ENCODE results near the gene MAGEA3. TPM values are rescaled to one million over a fixed set of nuclear protein-coding genes. Genes with fewer than 3 reads are reported as not detected.

The MAGEA3 gene
- total and polyA plus RNA-seq, 2 of the 8 experiments (the other 6 are each of a cell fraction or from before 2014, with no cell fraction given), result 0.06 TPM; not detected in 1

DNA sequence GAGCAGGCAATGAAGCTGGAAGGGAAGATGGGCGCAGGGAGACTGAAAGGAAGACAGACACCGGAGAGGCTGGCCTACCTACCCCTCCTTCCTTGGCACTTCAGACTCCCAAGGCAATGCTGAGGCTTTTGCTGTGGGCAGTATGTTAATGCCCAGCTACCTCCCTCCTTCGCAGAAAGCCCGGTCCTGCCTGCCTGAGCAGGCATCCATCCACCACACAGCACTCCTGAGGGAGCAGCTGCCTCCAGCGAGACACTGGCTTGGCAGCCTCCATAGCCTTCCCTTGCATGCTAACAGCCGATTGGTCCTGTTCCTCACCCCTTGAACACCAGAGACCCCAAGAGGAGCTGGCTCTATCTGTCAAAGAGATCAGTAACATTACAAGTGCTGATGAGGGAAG is 46.5 kb upstream of the MAGEA3 start:
- Histone ChIP-seq H3K4me3 (ENCODE audit: extremely low read depth in 1 of 4, insufficient read depth in 2 of 4, low read depth in 3 of 4, low read length in 4 of 4) (no peak overlapping the region), H4K20me1 (replicated peaks in 1 of 2; ENCODE audit: control insufficient read depth in 1 of 2, insufficient read depth in 2 of 2, low read length in 2 of 2) (peaks cover 0 to 1% of the 10 kb centered on the region in 2 experiments), H3K56ac (replicated peaks; ENCODE audit: insufficient read length, low read depth, low read length) (no peak overlapping the region), H3K4me1 (replicated peaks in 1 of 4; ENCODE audit: control insufficient read depth in 3 of 4, insufficient read depth in 4 of 4, low read length in 3 of 4) (no peaks in the 10 kb centered on the region), H3K9me3 (ENCODE audit: insufficient read depth in 2 of 2, low read depth in 1 of 2, low read length in 1 of 2) (no peaks in the 10 kb centered on the region; a peak in 1 of 4 replicates), H3K4ac (replicated peaks; ENCODE audit: insufficient read length, low read depth, low read length) (no peak overlapping the region), H3K36me3 (ENCODE audit: control insufficient read depth in 2 of 4, insufficient read depth in 4 of 4, low read length in 3 of 4) (peaks cover 0 to 15% (median 6%) of the 10 kb centered on the region in 4 experiments; a peak in 6 of 8 replicates), H2AFZ (ENCODE audit: low read length) (no peak overlapping the region), H3K27me3 (replicated peaks in 1 of 4; ENCODE audit: control insufficient read depth in 3 of 4, extremely low read depth in 1 of 4, insufficient read depth in 3 of 4, low read length in 3 of 4) (no peaks in the 10 kb centered on the region), H3K9ac (replicated peaks in 1 of 4; ENCODE audit: extremely low read depth in 1 of 4, low read depth in 3 of 4, low read length in 3 of 4) (no peak overlapping the region), H3K4me2 (ENCODE audit: insufficient read depth in 1 of 2, low read depth in 2 of 2, low read length in 2 of 2) (no peak overlapping the region), H4K91ac (replicated peaks; ENCODE audit: insufficient read length, low read length) (no peak overlapping the region), H2BK20ac (ENCODE audit: low read length) (no peak overlapping the region), H3K18ac (ENCODE audit: extremely low read depth, low read length) (no peak overlapping the region), H3K27ac (ENCODE audit: low read depth, low read length) (no peak overlapping the region), H4K8ac (ENCODE audit: extremely low read depth, insufficient read depth, low read length) (no peak overlapping the region), H2BK12ac (ENCODE audit: low read depth, low read length) (no peak overlapping the region), H4K5ac (ENCODE audit: insufficient read length, low read depth, low read length) (no peak overlapping the region), H2BK15ac (ENCODE audit: low read length) (no peak overlapping the region), H3K23me2 (ENCODE audit: low read depth, low read length) (no peaks in the 10 kb centered on the region), H3K79me2 (ENCODE audit: control insufficient read depth in 1 of 2, insufficient read depth in 2 of 2, low read length in 2 of 2) (no peaks in the 10 kb centered on the region), H3K14ac (ENCODE audit: insufficient read length) (no peak overlapping the region), H2BK120ac (replicated peaks; ENCODE audit: low read depth, low read length) (no peak overlapping the region), H2BK5ac (ENCODE audit: low read depth, low read length) (no peak overlapping the region), H3K79me1 (ENCODE audit: low read depth, low read length) (no peaks in the 10 kb centered on the region), H2AK5ac (ENCODE audit: low read depth, low read length) (no peak overlapping the region), H3K23ac (ENCODE audit: insufficient read length) (no peak overlapping the region)
- DNase-seq (ENCODE audit: low read depth in 1 of 2, low spot score in 2 of 2), result no peak
- 94% methylated on average over 3 of the region's 6 CpGs; no CpG with 5 or more reads in 1 of the 2 experiments for WGBS, 2 experiments (ENCODE audit: extremely low coverage in 1 of 2, insufficient coverage in 1 of 2, insufficient read length in 1 of 2, insufficient replicate concordance in 2 of 2, low coverage in 1 of 2, low lambda C conversion rate in 2 of 2, missing lambda C conversion rate in 1 of 2)
- POLR2A ChIA-PET (ENCODE audit: partially characterized antibody), result no interaction called here
- CTCF ChIA-PET (ENCODE audit: partially characterized antibody), result interaction anchor here (1.0 to 8.3 kb wide), 5 partner anchors 10 to 686 kb away, joined by 3 to 58 read pairs (median 3); no protein-coding TSS in a partner anchor
- FAIRE-seq, result no peak
- TF ChIP-seq SP1 (IDR thresholded peaks at IDR 0.05; ENCODE audit: low read depth, low read length) (no peak), TCF12 (IDR thresholded peaks at IDR 0.05; ENCODE audit: low read depth, low read length) (no peak), ZNF274 (IDR thresholded peaks at IDR 0.05; ENCODE audit: borderline replicate concordance, extremely low read depth, low read length) (no peak), ASH2L (IDR thresholded peaks at IDR 0.05; ENCODE audit: low read length) (no peak), JUN (IDR thresholded peaks at IDR 0.05; ENCODE audit: low read depth, low read length) (no peak)

Measured in H1 (cell line).